ENCODE data around the gene FBXL5.
"Not testable (repeated sequence)": the region's sequence is repeated elsewhere in the genome, so short reads cannot be mapped to it uniquely, and the experiment has no call there.

FBXL5 gene

DNA sequence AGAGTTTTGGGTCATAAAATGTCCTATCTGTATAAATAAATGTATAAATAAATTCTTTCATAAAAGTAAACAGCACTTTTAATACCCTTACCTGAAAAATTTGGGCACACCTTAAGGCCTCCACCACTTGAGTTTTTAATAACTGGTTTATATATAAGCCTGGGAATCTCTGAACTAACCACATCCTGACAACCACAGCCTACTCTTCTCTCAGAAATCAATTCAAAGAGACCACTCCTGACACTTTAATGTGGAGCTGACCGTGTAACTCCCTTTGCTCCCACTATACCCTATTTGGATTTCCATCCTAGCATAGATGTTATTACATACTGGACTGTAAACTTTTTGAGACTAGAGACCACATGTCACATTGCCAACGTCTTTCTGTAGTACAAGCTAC, 3.5 kb downstream of the FBXL5 start:
- no peak for DNase-seq (ENCODE audit: low read depth)

GRCh38 chr4:15649914-15650545, 5.1 kb downstream of the FBXL5 start:
- DNase-seq (ENCODE audit: low read depth): no peak

DNA sequence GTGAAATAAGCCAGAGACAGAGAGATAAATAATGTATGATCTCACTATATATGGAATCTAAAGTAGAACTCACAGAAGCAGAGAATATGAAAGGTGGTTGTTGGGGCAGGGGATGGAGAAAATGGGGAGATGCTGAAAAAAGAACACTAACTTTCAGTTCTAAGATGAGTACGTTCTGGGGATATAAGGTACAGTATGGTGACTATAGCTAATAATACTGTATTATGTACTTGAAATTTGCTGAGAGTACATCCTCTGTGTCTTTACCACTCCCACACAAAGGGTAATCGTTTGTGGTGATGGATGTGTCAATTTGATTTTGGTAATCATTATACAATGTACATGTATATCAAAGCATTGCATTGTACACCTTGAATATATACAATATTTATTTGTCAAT, 6.6 kb downstream of the FBXL5 start:
- no peak for DNase-seq (ENCODE audit: low read depth)

DNA sequence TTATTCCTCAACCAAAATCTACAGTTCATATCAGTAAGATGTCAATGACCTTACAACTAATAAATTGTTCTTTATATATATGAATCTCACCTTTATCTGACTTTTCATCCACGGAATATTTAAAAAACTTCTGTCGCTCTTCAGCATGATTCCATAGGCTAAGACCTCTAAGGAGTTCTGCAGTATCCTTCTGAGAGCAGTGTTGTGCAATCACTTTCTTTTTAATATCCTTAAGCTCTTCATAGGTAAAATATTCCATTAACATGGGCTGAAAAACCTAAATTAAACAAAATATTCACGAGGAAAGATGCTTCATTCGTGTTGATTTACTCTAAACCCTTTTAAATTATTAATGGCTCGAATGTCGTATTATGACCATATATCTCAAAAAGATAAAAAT, 16.7 kb downstream of the FBXL5 start:
- DNase-seq (ENCODE audit: low read depth): no peak

GRCh38 chr4:15636818-15637217, 18.3 kb downstream of the FBXL5 start:
- DNase-seq (ENCODE audit: low read depth): no peak

- DNase-seq (ENCODE audit: low read depth): not testable (repeated sequence)
Measured at GRCh38 chr4:15617407-15617806, 37.8 kb downstream of the FBXL5 start.

DNA sequence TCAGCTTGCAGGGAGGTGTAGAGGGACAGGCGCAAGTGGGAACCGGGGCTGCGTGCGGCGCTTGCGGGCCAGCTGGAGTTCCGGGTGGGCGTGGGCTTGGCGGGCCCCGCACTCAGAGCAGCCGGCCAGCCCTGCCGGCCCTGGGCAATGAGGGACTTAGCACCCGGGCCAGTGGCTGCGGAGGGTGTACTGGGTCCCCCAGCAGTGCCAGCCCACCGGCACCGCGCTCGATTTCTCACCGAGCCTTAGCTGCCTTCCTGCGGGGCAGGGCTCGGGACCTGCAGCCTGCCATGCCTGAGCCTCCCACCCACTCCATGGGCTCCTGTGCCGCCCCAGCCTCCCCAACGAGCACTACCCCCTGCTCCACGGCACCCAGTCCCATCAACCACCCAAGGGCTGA, 40.3 kb downstream of the FBXL5 start:
- not testable (repeated sequence) for DNase-seq (ENCODE audit: low read depth)

DNA sequence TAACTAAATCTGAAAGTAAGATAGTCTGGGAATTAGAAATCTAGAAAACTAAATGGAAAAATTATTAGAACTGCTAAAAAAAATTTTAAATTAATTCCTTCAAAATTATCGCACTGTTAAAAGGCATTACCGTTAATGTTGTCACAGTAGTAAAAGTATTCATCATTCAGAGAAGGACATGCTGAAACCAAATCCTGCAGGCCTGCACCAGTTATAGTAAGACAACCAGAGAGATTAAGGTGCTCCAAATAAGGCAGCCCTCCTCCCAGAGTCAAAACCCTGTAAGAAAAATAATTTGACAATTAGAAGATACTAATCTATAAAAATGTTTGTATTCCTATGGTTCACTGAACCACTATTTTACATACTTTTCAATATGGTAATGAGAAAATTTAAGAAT, 43.0 kb downstream of the FBXL5 start:
- DNase-seq (ENCODE audit: low read depth): no peak

DNA sequence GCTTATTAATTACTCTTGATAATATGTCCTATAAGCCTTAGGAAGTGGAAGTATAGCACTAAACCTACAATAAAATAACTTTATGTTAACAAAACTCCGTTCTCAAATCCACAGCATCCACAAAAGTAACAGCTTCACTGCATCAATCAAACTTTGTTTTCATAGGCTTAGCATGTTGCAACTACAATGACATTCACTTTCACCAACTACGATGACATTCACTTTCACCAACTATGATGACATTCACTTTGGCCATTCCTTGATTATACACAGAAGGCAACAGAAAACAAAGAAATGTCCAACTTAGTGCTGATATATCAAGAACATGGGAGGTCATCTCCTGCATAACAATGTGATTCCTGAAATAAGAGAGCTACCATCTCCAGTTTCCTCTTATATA, 44.3 kb downstream of the FBXL5 start:
- DNase-seq (ENCODE audit: low read depth): no peak

DNA sequence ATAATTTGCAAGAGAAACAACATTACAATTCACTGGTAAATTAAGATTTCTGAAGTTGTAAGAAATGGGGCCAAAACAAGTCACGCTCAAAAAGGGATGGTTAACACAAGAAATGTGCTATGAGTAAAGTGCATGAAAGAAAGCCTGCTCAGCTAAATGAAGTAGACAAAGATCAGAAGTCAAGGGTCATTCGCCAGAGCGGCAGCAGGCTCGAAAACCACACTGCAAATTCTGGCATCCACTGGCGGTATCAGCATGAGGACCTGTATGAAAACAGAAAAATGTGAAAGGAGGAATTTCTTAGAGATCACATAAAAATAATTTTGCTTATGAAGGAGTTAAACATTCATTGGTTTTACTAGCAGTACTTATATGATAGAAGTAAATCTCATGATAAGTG, 49.6 kb downstream of the FBXL5 start:
- DNase-seq (ENCODE audit: low read depth): no peak

DNA sequence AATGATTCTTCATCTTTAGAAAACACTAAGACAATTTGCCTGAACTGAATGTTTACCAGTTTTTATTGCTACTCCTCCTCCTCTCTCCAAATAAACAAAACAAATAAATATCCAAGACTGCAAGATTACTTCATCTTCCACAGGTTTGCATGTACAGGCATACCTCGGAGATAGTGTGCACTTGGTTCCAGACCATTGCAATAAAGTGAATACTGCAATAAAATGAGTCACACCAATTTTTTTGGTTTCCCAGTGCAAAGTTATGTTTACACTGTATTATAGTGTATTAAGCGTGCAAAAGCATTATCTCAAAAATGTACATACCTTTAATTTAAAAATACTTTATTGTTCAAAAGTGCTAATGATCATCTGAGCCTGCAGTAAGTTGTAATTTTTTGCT, 53.3 kb downstream of the FBXL5 start:
- no peak for DNase-seq (ENCODE audit: low read depth)

- DNase-seq (ENCODE audit: low read depth): no peak
Measured at GRCh38 chr4:15600176-15600575, 55.0 kb downstream of the FBXL5 start.

GRCh38 chr4:15598644-15599043, 56.5 kb downstream of the FBXL5 start:
- no peak for DNase-seq (ENCODE audit: low read depth)

- DNase-seq (ENCODE audit: low read depth): no peak
Measured at GRCh38 chr4:15592799-15593198, 62.4 kb downstream of the FBXL5 start.

DNA sequence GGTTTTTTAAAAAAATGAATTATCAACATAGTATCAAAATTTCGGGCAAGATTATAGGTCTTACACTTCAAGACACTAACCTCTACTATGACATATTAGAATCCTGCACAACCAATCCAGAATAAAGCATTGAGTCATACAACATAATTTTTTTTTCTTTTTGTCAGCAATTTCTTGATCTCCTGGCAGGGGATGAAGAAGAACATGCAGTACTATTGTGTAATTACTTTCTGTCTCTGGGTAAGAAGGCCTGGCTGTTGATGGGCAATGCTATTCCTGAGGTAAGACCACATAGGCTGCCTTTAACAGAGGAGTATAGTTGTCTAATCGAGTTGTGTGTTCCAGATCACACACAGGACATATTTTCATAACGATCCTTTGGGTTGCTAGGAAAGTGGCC, 67.5 kb downstream of the FBXL5 start:
- DNase-seq (ENCODE audit: low read depth): no peak

- no peak for DNase-seq (ENCODE audit: low read depth)
Measured at GRCh38 chr4:15586066-15586465, 69.1 kb downstream of the FBXL5 start.

- no peak for DNase-seq (ENCODE audit: low read depth)
Measured at GRCh38 chr4:15585331-15585730, 69.8 kb downstream of the FBXL5 start.

GRCh38 chr4:15584785-15585184, 70.4 kb downstream of the FBXL5 start:
- no peak for DNase-seq (ENCODE audit: low read depth)

GRCh38 chr4:15577508-15577907, 77.6 kb downstream of the FBXL5 start:
- DNase-seq (ENCODE audit: low read depth): no peak

DNA sequence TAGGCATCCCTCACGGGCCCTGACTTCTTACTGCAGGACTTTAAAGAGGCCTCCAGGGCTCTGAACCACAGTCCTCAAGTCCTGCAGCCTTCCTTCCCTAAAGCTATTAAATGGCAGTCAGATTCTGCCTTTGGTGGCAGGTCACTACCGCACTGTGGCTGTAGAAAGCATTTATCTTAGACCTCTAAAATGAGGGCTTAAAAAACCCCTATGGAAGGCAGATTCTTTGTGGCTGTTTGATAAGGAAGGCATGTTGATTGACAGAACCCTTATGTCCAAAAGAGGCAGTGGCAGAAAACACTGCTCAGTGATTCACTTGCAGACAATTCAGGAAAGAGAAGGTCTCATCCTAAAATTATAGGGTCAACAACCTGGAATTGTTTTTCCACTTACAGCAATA, 79.2 kb downstream of the FBXL5 start:
- DNase-seq (ENCODE audit: low read depth): no peak

- DNase-seq (ENCODE audit: low read depth): no peak
Measured at GRCh38 chr4:15569746-15570145, 85.4 kb downstream of the FBXL5 start.

DNA sequence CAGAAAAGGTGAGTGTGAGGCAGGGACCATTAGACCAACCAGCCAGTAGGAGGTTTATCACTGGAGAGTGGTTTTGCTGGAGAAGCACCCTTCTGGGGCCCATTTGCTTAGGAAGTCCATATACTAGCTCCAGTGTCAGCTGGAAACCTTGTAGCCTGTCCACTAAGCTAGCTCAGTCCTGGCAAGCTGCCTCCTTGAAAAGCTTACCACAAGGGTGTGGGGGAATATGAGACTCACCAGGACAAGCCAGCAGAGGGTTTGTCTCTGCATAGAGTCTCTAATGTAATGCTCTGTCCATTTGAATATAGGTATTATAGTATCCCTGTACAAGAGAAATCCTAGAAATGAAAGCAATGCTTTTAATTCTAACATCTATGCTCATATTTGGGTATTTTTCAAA, 86.3 kb downstream of the FBXL5 start:
- DNase-seq (ENCODE audit: low read depth): no peak

- no peak for DNase-seq (ENCODE audit: low read depth)
Measured at GRCh38 chr4:15563871-15564270, 91.3 kb downstream of the FBXL5 start.

- no peak for DNase-seq (ENCODE audit: low read depth)
Measured at GRCh38 chr4:15562623-15563022, 92.5 kb downstream of the FBXL5 start.

DNA sequence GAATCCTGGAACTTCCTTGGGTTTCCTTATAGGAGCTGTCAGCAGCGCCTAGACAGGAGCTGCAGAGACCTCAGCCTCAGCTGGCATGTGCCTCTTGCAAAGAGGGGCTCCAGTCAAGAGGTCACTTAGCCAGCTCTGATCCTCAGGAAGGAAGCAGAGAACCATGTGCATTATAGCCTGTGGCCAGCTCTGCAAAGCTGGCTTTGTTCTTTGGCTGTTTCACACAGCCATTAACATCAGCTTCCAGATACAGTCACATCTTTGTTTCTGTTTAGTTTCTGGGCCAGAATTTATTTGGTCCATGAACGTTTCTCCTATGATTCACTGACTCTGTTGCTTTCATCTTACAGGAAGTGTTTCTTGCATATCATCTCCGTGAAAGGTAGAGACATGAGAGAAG, 93.0 kb downstream of the FBXL5 start:
- DNase-seq (ENCODE audit: low read depth): no peak

All from stimulated activated CD8-positive, alpha-beta memory T cell treated with anti-CD3 and anti-CD28 coated beads, Interleukin-15, amount 100 ng/mL, for 24 hours (primary cell).